Cardiac fibroblast (primary cell): Measurements from ENCODE around the gene SYT15.
"Not testable (repeated sequence)": the region's sequence is repeated elsewhere in the genome, so short reads cannot be mapped to it uniquely, and the experiment has no call there.

Experiments
- DNase-seq, 2 donors: peaks; one replicate each; pipeline versions ENCODE4 v3.0.0 to v3.0.0-alpha.2; 2010; ENCODE audit warnings: low read depth in 2 of 2
- H3K4me3 ChIP-seq, 2 donors: replicated peaks in 1 of 2; 1 replicate in 1 of 2; 2 replicates in 1 of 2; pipeline ENCODE4 v1.5.1; 2011; ENCODE audit warnings: low read depth in 2 of 2, low read length in 2 of 2, mild to moderate bottlenecking in 2 of 2, moderate library complexity in 1 of 2
- CTCF ChIP-seq: IDR thresholded peaks from one replicate; pipeline ENCODE4 v1.5.1; 2011; ENCODE audit warnings: low read depth, mild to moderate bottlenecking, low read length, inconsistent platforms

The SYT15 gene

GRCh38 chr10:46578474-46579178, at the start of gene SYT15:
SYT15 (plus strand) TSS chr10:46579128; CDS start chr10:46579169, 41 bp downstream.
- DNase-seq, H3K4me3 ChIP-seq: not testable (repeated sequence)

GRCh38 chr10:46529742-46530141, 49.2 kb upstream of the SYT15 start:
- H3K4me3 ChIP-seq, DNase-seq: not testable (repeated sequence)

- no peak overlapping the region for H3K4me3 ChIP-seq
- TF ChIP-seq CTCF: no peak
- peak; percentile 97 to 98 for DNase-seq
Observed at GRCh38 chr10:46530249-46531186, 48.4 kb upstream of the SYT15 start.

- DNase-seq, H3K4me3 ChIP-seq: not testable (repeated sequence)
Observed at GRCh38 chr10:46532256-46532655, 46.7 kb upstream of the SYT15 start.

GRCh38 chr10:46534828-46535524, 44.0 kb upstream of the SYT15 start:
- TF ChIP-seq CTCF: no peak
- DNase-seq: no peak
- H3K4me3 ChIP-seq: no peak overlapping the region

GRCh38 chr10:46536171-46536570, 42.8 kb upstream of the SYT15 start:
- no peak for TF ChIP-seq CTCF
- no peak for DNase-seq

GRCh38 chr10:46536781-46537180, 42.1 kb upstream of the SYT15 start:
- TF ChIP-seq CTCF: no peak
- no peak overlapping the region for H3K4me3 ChIP-seq

More at GRCh38 chr10:46536171-46536570, 42.8 kb upstream of the SYT15 start:
- H3K4me3 ChIP-seq: no peak overlapping the region

GRCh38 chr10:46537309-46537708, 41.6 kb upstream of the SYT15 start:
- TF ChIP-seq CTCF: no peak
- no peak overlapping the region for H3K4me3 ChIP-seq
- DNase-seq: no peak

More at GRCh38 chr10:46536781-46537180, 42.1 kb upstream of the SYT15 start:
- DNase-seq: no peak
